Lower leg skin (tissue), 4 donors: ENCODE results near the gene XYLT1. TPM values are rescaled to one million over a fixed set of nuclear protein-coding genes. Genes with fewer than 3 reads are reported as not detected.

ENCODE experiments used
- DNase-seq, 2 donors: peaks; one replicate each; pipeline ENCODE4 v3.0.0-alpha.2; 2019; ENCODE audit warnings: low spot score in 2 of 2
- H3K4me3 ChIP-seq: fragments of 200-600 bp; sonication (generic); 2 replicates; pipeline ENCODE4 v1.5.1; 2017; ENCODE audit warnings: mild to moderate bottlenecking, low read depth; ENCODE audit not compliant: poor library complexity, severe bottlenecking
- POLR2A ChIP-seq, 2 donors: fragments of 450-650 bp; IDR thresholded peaks; one replicate each; pipeline ENCODE4 v1.6.1; 2016 to 2017; ENCODE audit warnings: antibody characterized with exemption in 2 of 2, mild to moderate bottlenecking in 1 of 2, moderate library complexity in 1 of 2
- WGBS, 2 donors: methylation state at CpG; one replicate each; pipeline ENCODE4 v1.1.5; 2018; 5-methylcytosine and 5-hydroxymethylcytosine counted together
- intact Hi-C: fragments of 100-400 bp; cut with DNase I; formaldehyde crosslinking; loops from one replicate; pipeline ENCODE4 v1.15.0; 2023; ENCODE audit warnings: low total_unique reads
- total RNA-seq, 4 donors: library from RNA; depleted of rRNA; stranded (reverse); fragments of >200 nt; gene quantifications; one replicate each; pipeline ENCODE4 v1.1.0, GENCODE V29; 2016
- TF ChIP-seq, protein P1 (sequence below), 3 donors: fragments of 450-650 bp; IDR thresholded peaks; one replicate each; pipeline ENCODE4 v1.5.1; 2016; ENCODE audit warnings: antibody characterized with exemption in 3 of 3, mild to moderate bottlenecking in 3 of 3, moderate library complexity in 2 of 3

The XYLT1 gene
- total RNA-seq, 4 donors from 2014 or later = 17.2 to 20.3 (median 19.7) TPM

DNA sequence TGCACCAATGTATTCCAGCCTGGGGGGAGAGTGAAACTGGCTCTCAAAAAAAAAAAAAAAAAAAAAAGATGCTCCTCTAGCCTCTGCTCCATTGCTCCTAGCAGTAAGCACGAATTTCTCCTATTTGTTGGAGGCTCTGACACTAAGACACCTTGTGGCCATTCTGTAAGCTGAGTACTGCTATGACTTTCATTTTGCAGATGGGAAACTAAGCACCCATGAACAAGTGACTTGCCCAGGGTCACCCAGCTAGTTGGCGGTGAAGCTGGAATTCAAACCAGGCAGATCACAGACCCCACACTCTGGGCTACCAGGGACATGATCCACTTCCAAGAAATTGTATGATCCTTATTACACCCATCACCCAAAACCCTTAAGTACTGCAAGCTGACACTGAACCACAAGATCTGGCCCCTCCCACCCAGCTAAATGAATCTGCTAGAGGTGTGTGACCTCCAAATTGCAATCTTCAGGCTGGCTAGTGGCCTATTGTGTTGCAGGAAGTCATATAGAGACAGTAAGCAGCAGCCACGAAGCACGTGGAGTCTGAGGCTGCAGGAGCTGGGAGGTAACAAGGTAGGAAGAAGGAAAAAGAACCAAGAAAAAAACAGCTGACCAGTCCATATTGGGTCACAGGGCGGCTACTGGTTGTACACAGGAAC lies 209.4 kb downstream of the XYLT1 start:
- DNase-seq = no peak
- TF ChIP-seq, protein P1, sequence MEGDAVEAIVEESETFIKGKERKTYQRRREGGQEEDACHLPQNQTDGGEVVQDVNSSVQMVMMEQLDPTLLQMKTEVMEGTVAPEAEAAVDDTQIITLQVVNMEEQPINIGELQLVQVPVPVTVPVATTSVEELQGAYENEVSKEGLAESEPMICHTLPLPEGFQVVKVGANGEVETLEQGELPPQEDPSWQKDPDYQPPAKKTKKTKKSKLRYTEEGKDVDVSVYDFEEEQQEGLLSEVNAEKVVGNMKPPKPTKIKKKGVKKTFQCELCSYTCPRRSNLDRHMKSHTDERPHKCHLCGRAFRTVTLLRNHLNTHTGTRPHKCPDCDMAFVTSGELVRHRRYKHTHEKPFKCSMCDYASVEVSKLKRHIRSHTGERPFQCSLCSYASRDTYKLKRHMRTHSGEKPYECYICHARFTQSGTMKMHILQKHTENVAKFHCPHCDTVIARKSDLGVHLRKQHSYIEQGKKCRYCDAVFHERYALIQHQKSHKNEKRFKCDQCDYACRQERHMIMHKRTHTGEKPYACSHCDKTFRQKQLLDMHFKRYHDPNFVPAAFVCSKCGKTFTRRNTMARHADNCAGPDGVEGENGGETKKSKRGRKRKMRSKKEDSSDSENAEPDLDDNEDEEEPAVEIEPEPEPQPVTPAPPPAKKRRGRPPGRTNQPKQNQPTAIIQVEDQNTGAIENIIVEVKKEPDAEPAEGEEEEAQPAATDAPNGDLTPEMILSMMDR (IDR thresholded peaks at IDR 0.05) = no peak
- TF ChIP-seq POLR2A (IDR thresholded peaks at IDR 0.05) = no peak
- no peak overlapping the region for H3K4me3 ChIP-seq
- WGBS, 2 donors = 79 to 89% methylated on average over 5 of the region's 5 CpGs
- intact Hi-C loops = no loop called here

DNA sequence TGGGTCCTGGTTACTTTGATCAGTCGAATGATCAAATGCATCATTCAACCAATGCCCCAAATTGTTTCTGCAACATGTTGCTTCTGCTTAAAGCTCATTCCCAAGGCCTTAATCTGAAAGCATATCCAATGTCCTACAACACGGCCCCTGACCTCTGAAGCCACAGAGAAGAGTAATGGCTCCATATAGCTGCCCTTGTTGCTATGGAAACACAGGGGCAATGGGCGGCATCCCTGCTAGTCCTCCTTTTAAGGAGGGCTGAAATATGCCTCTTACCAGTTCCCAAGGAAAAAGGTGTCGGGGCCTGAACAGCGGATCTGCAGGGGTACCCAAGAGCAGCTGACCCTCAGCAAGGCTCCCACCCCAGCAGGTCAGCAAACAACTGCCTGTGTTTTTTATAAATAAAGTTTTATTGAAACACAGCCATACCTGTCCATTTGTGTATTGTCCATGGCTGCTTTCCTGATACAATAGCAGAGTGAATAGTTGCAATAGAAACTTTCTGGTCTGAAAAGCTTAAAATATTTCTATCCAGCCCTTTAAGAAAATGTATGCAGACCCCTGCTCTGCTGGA lies 210.4 kb downstream of the XYLT1 start:
- TF ChIP-seq POLR2A (IDR thresholded peaks at IDR 0.05) = no peak
- TF ChIP-seq, protein P1 (IDR thresholded peaks at IDR 0.05) = no peak
- DNase-seq = no peak
- intact Hi-C loops = no loop called here
- 96 to 98% methylated on average over 5 of the region's 5 CpGs for WGBS, 2 donors
- H3K4me3 ChIP-seq = no peak overlapping the region

DNA sequence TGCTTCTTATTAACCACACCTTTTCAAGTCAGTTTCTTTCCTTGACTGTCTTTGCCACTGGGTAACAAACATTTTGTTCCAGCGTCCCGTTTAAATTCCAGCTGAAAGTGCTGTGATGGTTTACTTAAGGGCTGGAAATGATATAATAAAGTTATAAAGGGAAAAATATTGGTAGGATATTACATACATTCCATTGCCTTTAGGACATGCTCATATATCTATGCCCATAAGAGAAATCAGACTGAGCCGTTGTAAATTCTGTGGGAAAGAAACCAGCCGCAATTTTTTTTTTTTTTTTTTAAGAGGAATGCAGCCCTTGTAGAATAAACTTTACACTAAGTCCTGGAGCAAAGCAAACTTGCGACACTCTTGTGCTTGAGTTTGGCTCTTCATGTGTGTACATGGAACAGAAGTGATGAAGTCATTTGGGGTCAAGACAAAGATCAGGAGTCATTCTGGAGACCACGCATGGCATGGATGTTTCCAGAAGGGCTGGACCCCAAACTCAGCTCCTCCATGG lies 210.9 kb downstream of the XYLT1 start:
- DNase-seq = no peak
- no peak for TF ChIP-seq POLR2A (IDR thresholded peaks at IDR 0.05)
- TF ChIP-seq, protein P1 (IDR thresholded peaks at IDR 0.05) = no peak
- no peak overlapping the region for H3K4me3 ChIP-seq
- 81 to 84% methylated on average over 6 of the region's 6 CpGs for WGBS, 2 donors
- intact Hi-C loops = no loop called here

GRCh38 chr16:17258848-17259713 lies 211.7 kb downstream of the XYLT1 start:
- no peak for DNase-seq
- intact Hi-C loops = no loop called here
- TF ChIP-seq POLR2A (IDR thresholded peaks at IDR 0.05) = no peak
- TF ChIP-seq, protein P1 (IDR thresholded peaks at IDR 0.05) = no peak
- H3K4me3 ChIP-seq = no peak overlapping the region
- 78 to 86% methylated on average over 22 of the region's 23 CpGs for WGBS, 2 donors

DNA sequence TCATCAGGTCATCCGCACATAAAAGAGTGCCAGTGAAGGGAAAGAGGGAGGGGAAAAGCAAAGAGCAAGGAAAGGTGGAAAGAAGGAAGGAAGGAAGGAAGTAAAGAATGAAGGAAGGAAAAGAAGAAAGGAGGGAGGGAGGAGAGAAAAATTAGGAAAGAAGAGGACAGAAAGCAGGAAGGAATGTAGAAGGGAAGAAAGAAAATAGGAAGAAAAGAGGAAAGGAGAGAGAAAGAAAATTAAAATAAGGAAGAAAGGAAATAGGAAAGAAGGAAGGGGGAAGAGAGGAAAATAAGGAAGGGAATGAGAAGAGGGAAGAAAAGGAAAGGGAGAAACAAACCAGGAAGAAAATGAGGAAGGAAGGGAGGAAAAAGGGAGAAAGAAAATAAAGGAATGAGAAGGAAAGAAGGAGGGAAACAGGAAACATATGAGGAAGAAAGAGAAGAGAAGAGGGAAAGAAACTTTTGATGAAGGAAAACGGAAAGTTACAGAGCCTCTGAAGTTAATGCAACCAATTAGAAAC lies 212.6 kb downstream of the XYLT1 start:
- no peak overlapping the region for H3K4me3 ChIP-seq
- no peak for DNase-seq
- WGBS, 2 donors = 70 to 93% methylated on average over 2 of the region's 2 CpGs
- TF ChIP-seq, protein P1 (IDR thresholded peaks at IDR 0.05) = no peak
- TF ChIP-seq POLR2A (IDR thresholded peaks at IDR 0.05) = no peak
- intact Hi-C loops = no loop called here
